ENCODE results near the gene FIBP.

FIBP gene

GRCh38 chr11:65869643-65870306, 18.5 kb downstream of the FIBP start:
- no peak for DNase-seq

- DNase-seq = no peak
Observed at GRCh38 chr11:65868907-65869306, 19.4 kb downstream of the FIBP start.

GRCh38 chr11:65868076-65868667, 20.1 kb downstream of the FIBP start:
- no peak for DNase-seq

- DNase-seq = no peak
Observed at GRCh38 chr11:65867284-65868071, 20.8 kb downstream of the FIBP start.

- no peak for DNase-seq
Observed at GRCh38 chr11:65866509-65867283, 21.6 kb downstream of the FIBP start.

GRCh38 chr11:65865550-65866172, 22.6 kb downstream of the FIBP start:
- no peak for DNase-seq

GRCh38 chr11:65864706-65865471, 23.4 kb downstream of the FIBP start:
- DNase-seq = no peak

GRCh38 chr11:65863889-65864705, 24.2 kb downstream of the FIBP start:
- no peak for DNase-seq

- DNase-seq = no peak
Observed at GRCh38 chr11:65862941-65863888, 25.1 kb downstream of the FIBP start.

- DNase-seq = no peak
Observed at GRCh38 chr11:65862191-65862735, 26.0 kb downstream of the FIBP start.

- no peak for DNase-seq
Observed at GRCh38 chr11:65861533-65862183, 26.6 kb downstream of the FIBP start.

- DNase-seq = no peak
Observed at GRCh38 chr11:65861165-65861505, 27.1 kb downstream of the FIBP start.

- DNase-seq = peak; percentile 93
Observed at GRCh38 chr11:65860278-65861164, 27.8 kb downstream of the FIBP start, which contains the start of gene MUS81. Gene MUS81, plus strand, starts transcription at chr11:65860433. Its CDS starts 321 bp downstream, at chr11:65860754.

GRCh38 chr11:65859812-65860277, 28.4 kb downstream of the FIBP start:
- no peak for DNase-seq

GRCh38 chr11:65859095-65859811, 29.0 kb downstream of the FIBP start:
- peak; percentile 97 for DNase-seq

- no peak for DNase-seq
Observed at GRCh38 chr11:65858681-65859087, 29.6 kb downstream of the FIBP start.

Measured in CD4-positive, alpha-beta T cell treated with Interferon gamma for 1 hour (primary cell).